Body of pancreas (tissue), 4 donors: ENCODE results near the gene MTX1. TPM values are rescaled to one million over a fixed set of nuclear protein-coding genes. Genes with fewer than 3 reads are reported as not detected.

Experiments
- ATAC-seq: fragments of 150-250 bp; one replicate; pipeline ENCODE4 v1.9.1; 2016
- DNase-seq, 4 donors: peaks; one replicate each; pipeline ENCODE4 v3.0.0-alpha.2; 2019
- H3K27ac ChIP-seq, 4 donors: fragments of 200-600 bp; sonication (generic); 1 replicate in 3 of 4; 2 replicates in 1 of 4; pipeline versions ENCODE4 v1.5.1 to v1.6.1; 2016 to 2019; ENCODE audit warnings: mild to moderate bottlenecking in 1 of 4, mixed read lengths in 1 of 4, moderate library complexity in 1 of 4
- H3K27me3 ChIP-seq, 2 donors: fragments of 200-600 bp; sonication (generic); one replicate each; pipeline ENCODE4 v1.6.0; 2016; ENCODE audit warnings: mild to moderate bottlenecking in 1 of 2
- H3K36me3 ChIP-seq, 2 donors: fragments of 200-600 bp; sonication (generic); replicated peaks in 1 of 2; 2 replicates each; pipeline ENCODE4 v1.5.1; 2016; ENCODE audit warnings: low read depth in 2 of 2; ENCODE audit not compliant: insufficient read depth in 1 of 2
- H3K4me1 ChIP-seq: fragments of 200-600 bp; sonication (generic); one replicate; pipeline ENCODE4 v1.6.0; 2016
- H3K4me3 ChIP-seq, 2 donors: fragments of 200-600 bp; sonication (generic); 1 replicate in 1 of 2; 2 replicates in 1 of 2; pipeline ENCODE4 v1.5.1; 2016 to 2019
- H3K9me3 ChIP-seq, 3 donors: fragments of 200-600 bp; sonication (generic); 1 replicate in 2 of 3; 2 replicates in 1 of 3; pipeline ENCODE4 v1.5.1; 2016
- POLR2A ChIP-seq, 3 donors: fragments of 450-650 bp; IDR thresholded peaks; one replicate each; pipeline ENCODE4 v1.6.1; 2016; ENCODE audit warnings: antibody characterized with exemption in 3 of 3, mild to moderate bottlenecking in 2 of 3
- WGBS, 2 donors: methylation state at CpG; one replicate each; pipeline ENCODE4 v1.1.5; 2017; 5-methylcytosine and 5-hydroxymethylcytosine counted together
- intact Hi-C: fragments of 100-400 bp; cut with DNase I; formaldehyde crosslinking; loops from one replicate; pipeline ENCODE4 v1.15.1; 2023
- total RNA-seq, 2 donors: library from RNA; depleted of rRNA; stranded (reverse); fragments of >200 nt; gene quantifications; one replicate each; pipeline ENCODE4 v1.1.0, GENCODE V29; 2016
- TF ChIP-seq, protein P1 (sequence below), 7 experiments: fragments of 450-650 bp in 4 of 7; fragments of 200-600 bp in 3 of 7; sonication (generic) in 3 of 7; IDR thresholded peaks; one replicate each; pipeline ENCODE4 v1.5.1; 2016 to 2019; ENCODE audit warnings: antibody characterized with exemption in 7 of 7

Gene MTX1
- total RNA-seq, 2 donors from 2014 or later: 5.9 to 16.3 TPM

DNA sequence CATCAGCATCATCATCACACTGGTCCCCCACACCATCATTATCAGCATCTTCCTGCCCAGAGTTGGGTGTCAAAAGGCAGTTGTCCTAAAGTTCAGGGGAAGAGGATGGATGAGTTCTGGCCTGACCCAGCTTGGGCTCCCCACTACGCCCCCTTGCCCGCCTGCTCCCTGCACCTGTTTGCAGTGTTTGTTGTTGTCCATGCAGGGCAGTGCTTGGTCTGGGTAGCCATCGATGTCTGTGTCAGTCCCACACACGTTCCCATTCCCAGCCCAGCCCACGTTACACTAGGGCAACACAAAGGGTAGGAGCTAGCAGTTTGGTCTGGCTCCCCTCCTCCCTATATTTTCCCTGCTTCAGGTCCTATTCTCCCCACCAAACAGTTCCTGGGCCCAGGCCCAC, 7.6 kb upstream of the MTX1 start:
- no peak for ATAC-seq
- no peaks in the 10 kb centered on the region for H3K27me3 ChIP-seq
- H3K9me3 ChIP-seq: no peaks in the 10 kb centered on the region
- no peak for DNase-seq
- peaks cover 25% of the 10 kb centered on the region for H3K4me1 ChIP-seq
- intact Hi-C loops: no loop called here
- H3K36me3 ChIP-seq: no peaks in the 10 kb centered on the region
- 83 to 87% methylated on average over 5 of the region's 5 CpGs for WGBS, 2 donors
- H3K4me3 ChIP-seq: no peak overlapping the region
- no peak overlapping the region for H3K27ac ChIP-seq
- TF ChIP-seq, protein P1, sequence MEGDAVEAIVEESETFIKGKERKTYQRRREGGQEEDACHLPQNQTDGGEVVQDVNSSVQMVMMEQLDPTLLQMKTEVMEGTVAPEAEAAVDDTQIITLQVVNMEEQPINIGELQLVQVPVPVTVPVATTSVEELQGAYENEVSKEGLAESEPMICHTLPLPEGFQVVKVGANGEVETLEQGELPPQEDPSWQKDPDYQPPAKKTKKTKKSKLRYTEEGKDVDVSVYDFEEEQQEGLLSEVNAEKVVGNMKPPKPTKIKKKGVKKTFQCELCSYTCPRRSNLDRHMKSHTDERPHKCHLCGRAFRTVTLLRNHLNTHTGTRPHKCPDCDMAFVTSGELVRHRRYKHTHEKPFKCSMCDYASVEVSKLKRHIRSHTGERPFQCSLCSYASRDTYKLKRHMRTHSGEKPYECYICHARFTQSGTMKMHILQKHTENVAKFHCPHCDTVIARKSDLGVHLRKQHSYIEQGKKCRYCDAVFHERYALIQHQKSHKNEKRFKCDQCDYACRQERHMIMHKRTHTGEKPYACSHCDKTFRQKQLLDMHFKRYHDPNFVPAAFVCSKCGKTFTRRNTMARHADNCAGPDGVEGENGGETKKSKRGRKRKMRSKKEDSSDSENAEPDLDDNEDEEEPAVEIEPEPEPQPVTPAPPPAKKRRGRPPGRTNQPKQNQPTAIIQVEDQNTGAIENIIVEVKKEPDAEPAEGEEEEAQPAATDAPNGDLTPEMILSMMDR (IDR thresholded peaks at IDR 0.05): no peak
- TF ChIP-seq POLR2A (IDR thresholded peaks at IDR 0.05): no peak

DNA sequence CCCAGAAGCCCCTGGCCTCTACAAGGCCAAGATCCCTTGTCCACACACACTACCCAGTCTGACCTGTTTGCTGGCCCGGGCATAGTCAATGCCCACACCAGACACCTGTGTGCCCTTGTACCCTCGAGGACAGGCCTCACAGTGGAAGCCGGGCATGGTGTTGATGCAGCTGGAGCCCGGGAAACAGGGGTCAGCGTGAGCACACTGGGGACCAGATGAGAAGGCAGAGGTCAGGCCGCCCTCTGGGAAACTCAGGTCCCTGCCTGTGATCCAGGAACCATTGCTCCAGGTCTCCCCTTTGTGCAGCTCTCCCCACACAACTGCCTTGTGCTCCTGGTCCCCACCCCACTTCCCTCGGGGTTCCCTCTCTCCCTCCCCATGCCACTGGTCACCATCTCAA, 6.3 kb upstream of the MTX1 start:
- 92 to 97% methylated on average over 2 to 7 of the region's 7 CpGs for WGBS, 2 donors
- TF ChIP-seq, protein P1 (IDR thresholded peaks at IDR 0.05): no peak
- no peak for TF ChIP-seq POLR2A (IDR thresholded peaks at IDR 0.05)
- ATAC-seq (no peak), DNase-seq (no peak)
- H3K4me3 ChIP-seq: no peak overlapping the region
- no peaks in the 10 kb centered on the region for H3K27me3 ChIP-seq
- H3K36me3 ChIP-seq: no peaks in the 10 kb centered on the region
- intact Hi-C loops: no loop called here
- peaks cover 18% of the 10 kb centered on the region for H3K4me1 ChIP-seq
- H3K27ac ChIP-seq: no peak overlapping the region
- no peaks in the 10 kb centered on the region for H3K9me3 ChIP-seq

DNA sequence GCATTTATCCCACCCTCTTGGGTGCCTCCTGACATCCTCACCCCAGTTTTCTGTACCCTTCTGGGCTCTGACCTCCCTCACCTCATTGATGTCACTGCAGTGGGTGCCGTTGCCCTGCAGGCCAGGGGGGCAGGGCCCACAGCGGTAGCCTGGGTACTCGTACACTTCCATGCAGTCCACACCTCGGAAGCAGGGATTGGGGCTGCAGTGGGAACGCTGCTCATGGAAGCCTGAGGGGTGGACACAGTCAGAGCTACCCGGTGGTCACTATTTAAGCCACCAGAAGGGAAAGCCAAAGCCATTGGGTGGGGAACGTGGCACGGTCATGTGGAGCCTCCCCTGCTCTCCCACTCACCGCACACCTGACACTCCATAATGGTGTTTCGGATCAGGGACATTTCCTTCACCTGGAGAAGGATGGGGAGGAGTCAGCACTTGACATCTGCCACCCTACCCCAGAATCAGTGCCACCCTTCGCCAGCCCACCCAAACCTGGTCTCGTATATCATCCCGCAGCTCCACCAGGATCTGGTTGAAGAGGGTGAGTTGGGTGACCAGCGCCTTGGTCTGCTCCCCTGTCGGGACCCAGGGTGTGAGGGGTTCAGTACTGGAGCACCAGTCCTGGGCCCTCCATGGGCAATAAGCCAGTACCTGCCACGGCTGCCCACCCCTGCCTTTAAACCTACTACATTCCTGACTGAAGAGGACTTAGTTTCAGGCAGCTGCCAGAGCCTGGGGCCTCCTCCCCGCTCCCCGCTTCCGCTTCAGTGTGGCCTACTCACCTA, 5.6 kb upstream of the MTX1 start:
- Histone ChIP-seq H3K4me1 (peaks cover 18% of the 10 kb centered on the region), H3K36me3 (no peaks in the 10 kb centered on the region), H3K9me3 (no peaks in the 10 kb centered on the region), H3K27ac (no peak overlapping the region), H3K4me3 (no peak overlapping the region), H3K27me3 (no peaks in the 10 kb centered on the region)
- no peak for TF ChIP-seq POLR2A (IDR thresholded peaks at IDR 0.05)
- TF ChIP-seq, protein P1 (IDR thresholded peaks at IDR 0.05): no peak
- WGBS, 2 donors: 88 to 93% methylated on average over 18 to 19 of the region's 19 CpGs
- DNase-seq (no peak), ATAC-seq (no peak)
- intact Hi-C loops: no loop called here

DNA sequence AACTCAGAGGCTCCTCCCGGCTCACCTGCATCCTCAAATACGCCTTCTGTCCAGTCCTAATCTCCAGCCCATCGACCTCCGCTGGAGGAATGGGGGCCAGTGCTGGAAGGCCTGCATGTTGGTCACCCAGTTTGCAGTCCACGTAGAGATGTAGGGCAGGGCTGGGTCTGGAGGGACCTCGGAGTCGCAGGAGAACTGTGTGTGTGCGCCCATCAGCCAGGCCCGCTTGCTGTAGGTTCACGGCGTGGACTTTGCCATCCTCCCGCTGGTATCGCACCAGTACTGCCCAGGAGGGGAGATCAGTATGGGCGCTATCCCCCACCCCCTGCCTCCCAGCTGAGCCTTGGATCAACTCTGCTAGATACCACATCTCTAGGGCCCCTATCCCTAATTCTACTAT, 3.5 kb upstream of the MTX1 start:
- Histone ChIP-seq H3K36me3 (no peaks in the 10 kb centered on the region), H3K27ac (no peak overlapping the region), H3K9me3 (no peaks in the 10 kb centered on the region), H3K27me3 (no peaks in the 10 kb centered on the region), H3K4me1 (peaks cover 23% of the 10 kb centered on the region), H3K4me3 (no peak overlapping the region)
- ATAC-seq (no peak), DNase-seq (no peak)
- 81 to 87% methylated on average over 14 of the region's 14 CpGs for WGBS, 2 donors
- TF ChIP-seq POLR2A (IDR thresholded peaks at IDR 0.05): no peak
- TF ChIP-seq, protein P1 (IDR thresholded peaks at IDR 0.05): no peak
- intact Hi-C loops: no loop called here
